Stimulated activated CD4-positive, alpha-beta T cell treated with anti-CD3 and anti-CD28 coated beads, Interleukin-15, amount 100 ng/mL, for 24 hours (primary cell): ENCODE measurements around the gene PIK3C2B.

Experiments used
- DNase-seq: peaks from one replicate; pipeline ENCODE4 v3.0.0-alpha.2; 2020

PIK3C2B gene

DNA sequence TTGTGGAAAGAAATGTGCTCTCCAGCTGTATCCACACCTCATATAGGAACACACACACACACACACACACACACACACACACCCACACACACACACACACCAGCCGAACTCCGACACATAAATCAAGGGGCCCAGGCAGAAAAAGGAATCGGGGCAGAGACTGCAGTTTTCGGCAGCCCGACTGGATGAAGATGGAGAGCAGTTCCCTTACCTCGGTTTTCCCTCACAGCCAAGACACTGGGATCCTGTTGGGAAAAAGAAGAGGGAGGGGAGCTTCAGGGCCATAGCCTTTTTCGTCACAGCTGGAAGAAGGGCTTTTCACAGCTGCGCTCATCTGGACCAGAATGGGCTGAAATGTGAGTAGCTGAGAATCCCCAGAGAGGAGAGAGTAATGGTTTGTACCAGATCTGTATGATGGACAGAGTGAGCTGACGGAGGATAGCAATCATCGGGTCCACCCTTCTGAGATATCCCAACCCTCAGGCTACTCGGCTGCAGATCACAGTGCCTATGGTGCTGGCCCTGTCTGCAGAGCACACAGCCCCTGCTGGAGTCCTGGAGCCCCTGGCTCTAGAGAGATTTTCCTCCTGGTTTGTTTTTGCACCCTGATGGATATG is 37.7 kb downstream of the PIK3C2B start:
- no peak for DNase-seq

- no peak for DNase-seq
Observed at GRCh38 chr1:204455831-204456145, 38.8 kb downstream of the PIK3C2B start.

- no peak for DNase-seq
Observed at GRCh38 chr1:204455063-204455830, 39.4 kb downstream of the PIK3C2B start.

DNA sequence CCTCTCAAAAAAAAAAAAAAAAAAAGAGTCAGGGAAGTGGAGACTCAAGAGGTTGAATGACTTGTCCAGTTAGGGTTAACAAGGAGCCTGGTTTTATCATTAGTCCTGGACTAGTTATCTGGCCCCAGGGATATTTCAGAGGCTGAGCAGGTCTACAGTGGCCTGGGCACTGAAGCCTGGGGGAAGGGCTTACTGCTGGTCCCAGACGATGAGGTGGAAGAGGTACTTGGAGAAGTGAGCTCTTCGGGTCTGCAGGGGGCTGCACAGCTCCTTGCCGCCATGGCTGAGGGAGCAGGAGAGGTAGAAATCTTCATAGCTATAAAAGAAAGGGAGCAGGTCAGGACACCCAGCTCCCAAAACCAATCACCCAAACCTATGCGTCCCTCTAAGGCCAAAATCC is 40.1 kb downstream of the PIK3C2B start:
- DNase-seq: no peak

DNA sequence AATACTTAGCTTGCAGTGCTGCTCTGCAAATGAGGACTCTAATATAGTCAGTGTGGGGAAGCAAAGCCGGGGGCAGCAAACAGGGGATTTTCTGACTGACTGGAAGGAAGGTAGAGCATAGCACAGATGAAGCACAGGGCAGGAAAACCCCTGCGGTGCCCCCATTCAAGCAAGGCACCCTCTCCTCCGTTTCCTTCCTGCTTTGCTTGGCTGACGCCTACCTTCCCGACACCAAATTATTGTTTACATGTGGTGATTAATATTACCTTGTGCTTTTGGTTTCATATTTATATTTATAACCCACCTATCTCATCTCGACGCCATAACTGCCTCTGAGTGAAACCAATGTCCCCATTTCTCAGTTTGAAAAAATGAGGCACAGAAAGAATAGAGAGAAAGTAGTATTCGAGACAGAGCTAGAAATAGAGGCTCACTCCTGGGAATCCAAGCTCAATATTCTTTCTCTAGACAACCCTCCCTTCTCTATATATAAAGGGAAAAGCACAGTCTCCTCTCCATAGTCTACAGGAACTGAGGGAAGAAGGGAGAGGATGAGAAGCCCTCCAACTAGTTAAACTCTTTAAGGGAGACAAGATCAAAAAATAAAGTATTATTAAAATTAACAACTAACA is 41.3 kb downstream of the PIK3C2B start:
- peak; percentile 69 for DNase-seq

- no peak for DNase-seq
Observed at GRCh38 chr1:204451352-204452124, 43.1 kb downstream of the PIK3C2B start.

- DNase-seq: no peak
Observed at GRCh38 chr1:204450461-204451257, 43.9 kb downstream of the PIK3C2B start.

DNA sequence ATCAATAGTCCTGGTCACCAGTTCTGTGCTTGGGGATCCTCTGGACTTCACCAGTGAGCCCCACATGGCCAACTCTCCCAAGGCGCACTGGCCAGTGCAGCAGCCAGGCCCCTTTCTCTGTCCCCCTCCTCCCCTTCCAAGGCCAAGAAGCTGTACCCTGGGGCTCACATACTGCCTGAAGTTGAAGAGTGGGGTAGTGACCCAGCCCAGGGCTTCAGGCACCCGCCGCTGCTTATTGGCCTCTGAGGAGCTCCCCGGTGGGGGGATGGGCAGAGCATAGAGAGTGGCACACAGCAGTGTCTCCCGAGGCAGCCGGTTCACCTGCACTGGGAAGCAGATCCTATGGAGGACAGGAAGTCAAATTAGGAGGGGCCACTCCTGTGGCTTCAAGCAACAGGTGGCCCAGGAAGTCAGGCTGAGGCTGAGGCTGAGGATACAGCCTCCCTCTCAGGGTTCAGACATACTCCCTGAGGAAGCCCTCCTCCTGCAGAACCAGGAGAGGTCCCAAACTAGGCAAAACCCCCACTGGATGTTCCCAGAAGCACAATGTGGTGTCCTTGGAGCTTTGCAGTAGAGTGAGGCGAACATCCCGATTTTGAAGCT is 44.8 kb downstream of the PIK3C2B start:
- DNase-seq: no peak

- no peak for DNase-seq
Observed at GRCh38 chr1:204448991-204449677, 45.5 kb downstream of the PIK3C2B start.

DNA sequence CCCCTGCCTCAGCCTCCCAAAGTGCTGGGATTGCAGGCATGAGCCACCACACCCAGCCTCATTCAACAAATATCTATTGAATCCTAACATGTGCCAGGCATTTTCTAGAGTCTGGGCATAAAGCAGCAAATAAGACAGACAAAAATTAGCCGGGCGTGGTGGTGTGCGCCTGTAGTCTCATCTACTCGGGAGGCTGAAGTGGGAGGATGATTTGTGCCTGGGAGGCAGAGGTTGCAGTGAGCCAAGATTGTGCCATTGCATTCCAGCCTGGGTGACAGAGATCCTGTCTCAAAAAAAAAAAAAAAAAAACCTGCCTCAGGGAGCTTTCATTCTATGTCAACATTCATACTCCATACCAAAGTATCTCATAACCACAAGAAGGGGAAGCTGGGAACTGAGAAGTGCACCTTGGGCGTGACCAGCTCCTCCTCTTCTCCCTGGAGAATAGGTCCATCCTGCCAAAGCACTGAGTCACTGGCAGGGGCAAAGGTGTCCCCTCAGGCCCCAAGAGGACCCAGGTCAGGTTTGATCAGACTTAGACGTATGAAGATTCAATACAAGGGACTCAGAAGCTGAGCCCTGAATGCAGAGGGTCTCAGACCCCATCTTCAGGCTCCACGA is 46.2 kb downstream of the PIK3C2B start:
- no peak for DNase-seq

- no peak for DNase-seq
Observed at GRCh38 chr1:204447736-204448135, 46.9 kb downstream of the PIK3C2B start.

DNA sequence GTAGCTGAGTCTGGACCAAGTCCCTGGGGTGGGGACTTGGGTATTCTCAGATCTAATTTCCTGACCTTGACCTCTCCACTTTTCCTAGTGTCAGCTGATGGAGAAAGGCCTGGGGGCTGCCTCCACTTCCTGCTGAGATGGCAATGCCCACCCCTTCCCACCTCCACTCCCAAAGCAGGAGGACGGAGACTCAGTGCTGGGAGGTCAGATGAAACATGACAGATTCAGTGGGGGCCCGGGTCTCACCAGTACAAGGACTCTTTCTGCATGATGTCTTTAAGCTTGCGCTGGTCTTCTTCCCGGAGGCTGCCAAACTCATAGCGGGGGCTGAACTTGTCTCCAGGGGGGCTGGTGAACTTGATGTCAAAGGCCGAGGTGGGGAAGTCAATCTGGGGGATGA is 47.4 kb downstream of the PIK3C2B start:
- no peak for DNase-seq

GRCh38 chr1:204446413-204447111 is 48.0 kb downstream of the PIK3C2B start:
- peak; percentile 80 for DNase-seq

- peak; percentile 66 for DNase-seq
Observed at GRCh38 chr1:204445860-204446412, 48.7 kb downstream of the PIK3C2B start.
